Subcutaneous abdominal adipose tissue (tissue), 5 donors: ENCODE results near the gene QPRT.
"Not testable (repeated sequence)": the region's sequence is repeated elsewhere in the genome, so short reads cannot be mapped to it uniquely, and the experiment has no call there.

Source experiments
- H3K27ac ChIP-seq: one replicate; pipeline ENCODE4 v1.7.0; 2013; ENCODE audit warnings: low read depth, mild to moderate bottlenecking, inconsistent platforms, low read length, moderate library complexity
- H3K27me3 ChIP-seq, 5 donors: one replicate each; pipeline ENCODE4 v1.7.0; 2013; ENCODE audit warnings: low read length in 5 of 5, inconsistent platforms in 1 of 5; ENCODE audit not compliant: control insufficient read depth in 5 of 5, insufficient read depth in 4 of 5
- H3K36me3 ChIP-seq, 5 donors: one replicate each; pipeline ENCODE4 v1.7.0; 2013; ENCODE audit warnings: low read length in 5 of 5; ENCODE audit not compliant: control insufficient read depth in 5 of 5, insufficient read depth in 5 of 5
- H3K4me1 ChIP-seq, 5 donors: one replicate each; pipeline ENCODE4 v1.7.0; 2013; ENCODE audit warnings: low read length in 5 of 5, mild to moderate bottlenecking in 3 of 5, moderate library complexity in 1 of 5; ENCODE audit not compliant: control insufficient read depth in 5 of 5, insufficient read depth in 5 of 5
- H3K4me3 ChIP-seq, 5 donors: one replicate each; pipeline ENCODE4 v1.7.0; 2013; ENCODE audit warnings: low read length in 5 of 5, low read depth in 1 of 5
- H3K9ac ChIP-seq, 5 donors: one replicate each; pipeline ENCODE4 v1.7.0; 2013; ENCODE audit warnings: low read length in 5 of 5, mild to moderate bottlenecking in 4 of 5, moderate library complexity in 3 of 5
- H3K9me3 ChIP-seq, 5 donors: one replicate each; pipeline ENCODE4 v1.7.0; 2013; ENCODE audit warnings: low read length in 5 of 5; ENCODE audit not compliant: control insufficient read depth in 5 of 5
- donor health status: healthy.
- donor health status: healthy.
- donor health status: healthy.
- donor health status: healthy.
- donor health status: healthy.

Gene QPRT

DNA sequence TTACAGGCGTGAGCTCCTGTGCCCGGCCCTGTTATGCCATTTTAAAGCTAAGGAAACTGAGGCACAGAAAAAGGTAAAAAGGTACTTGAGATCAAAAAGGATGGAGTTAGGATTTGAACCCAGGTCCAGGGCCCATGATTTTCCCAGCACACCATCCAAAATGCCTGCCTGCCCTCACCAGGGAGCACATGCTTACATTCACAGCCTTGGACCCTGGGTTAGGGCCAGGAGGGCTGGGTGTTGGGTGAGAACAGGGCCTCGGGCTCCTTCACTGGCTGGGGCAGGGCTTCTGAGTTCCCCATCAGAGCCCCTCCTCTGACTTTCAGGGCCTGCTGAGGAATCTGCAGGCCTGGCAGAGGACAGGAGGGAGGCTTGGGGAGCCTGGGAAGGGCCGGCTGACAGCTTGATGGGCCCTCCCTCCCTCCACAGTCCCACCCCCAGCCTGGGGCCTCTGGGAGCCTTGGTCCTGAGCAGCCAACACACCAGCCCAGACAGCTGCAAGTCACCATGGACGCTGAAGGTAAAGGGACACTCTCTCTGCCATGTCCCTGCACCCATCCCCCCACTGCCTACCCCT is at the start of gene QPRT:
Gene QPRT, plus strand, starts transcription at position 490 of the 577 bp plus-strand sequence. Its CDS starts 18 bp downstream, at position 508.
- no peaks in the 10 kb centered on the region for H3K36me3 ChIP-seq
- H3K4me1 ChIP-seq, result peaks cover 0 to 19% (median 16%) of the 10 kb centered on the region in 5 donors
- peak within 1 kb of the TSS; percentile 3 to 55 (median 47) for H3K4me3 ChIP-seq
- H3K27me3 ChIP-seq, result no peaks in the 10 kb centered on the region
- H3K9ac ChIP-seq, result peak within 1 kb of the TSS in 2 of 5 donors; percentile 21 to 41
- H3K9me3 ChIP-seq, result no peaks in the 10 kb centered on the region
- no peak within 1 kb of the TSS for H3K27ac ChIP-seq

- H3K36me3 ChIP-seq, H3K4me3 ChIP-seq, H3K27me3 ChIP-seq, H3K4me1 ChIP-seq, H3K9ac ChIP-seq, H3K27ac ChIP-seq, H3K9me3 ChIP-seq: not testable (repeated sequence)
Measured at GRCh38 chr16:29629318-29629717, 49.7 kb upstream of the QPRT start.

GRCh38 chr16:29631658-29632057 is 47.3 kb upstream of the QPRT start:
- H3K4me1 ChIP-seq, H3K9me3 ChIP-seq, H3K36me3 ChIP-seq, H3K4me3 ChIP-seq, H3K27ac ChIP-seq, H3K9ac ChIP-seq, H3K27me3 ChIP-seq: not testable (repeated sequence)

- H3K36me3 ChIP-seq, H3K9ac ChIP-seq, H3K4me1 ChIP-seq, H3K9me3 ChIP-seq, H3K27ac ChIP-seq, H3K4me3 ChIP-seq, H3K27me3 ChIP-seq: not testable (repeated sequence)
Measured at GRCh38 chr16:29635902-29636301, 43.1 kb upstream of the QPRT start.

- H3K4me1 ChIP-seq, H3K36me3 ChIP-seq, H3K9me3 ChIP-seq, H3K27me3 ChIP-seq, H3K4me3 ChIP-seq, H3K27ac ChIP-seq, H3K9ac ChIP-seq: not testable (repeated sequence)
Measured at GRCh38 chr16:29636368-29636767, 42.6 kb upstream of the QPRT start.

DNA sequence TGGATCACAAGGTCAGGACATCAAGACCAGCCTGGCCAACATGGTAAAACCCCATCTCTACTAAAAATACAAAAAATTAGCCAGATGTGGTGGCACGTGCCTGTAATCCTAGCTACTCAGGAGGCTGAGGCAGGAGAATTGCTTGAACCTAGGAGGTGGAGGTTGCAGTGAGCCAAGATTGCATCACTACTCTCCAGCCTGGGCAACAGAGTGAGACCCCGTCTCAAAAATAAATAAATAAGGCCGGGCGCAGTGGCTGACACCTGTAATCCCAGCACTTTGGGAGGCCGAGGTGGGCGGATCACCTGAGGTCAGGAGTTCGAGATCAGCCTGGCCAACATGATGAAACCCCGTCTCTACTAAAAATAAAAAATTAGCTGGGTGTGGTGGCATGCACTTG is 40.2 kb upstream of the QPRT start:
- not testable (repeated sequence) for H3K9ac ChIP-seq, H3K27ac ChIP-seq, H3K36me3 ChIP-seq, H3K9me3 ChIP-seq, H3K4me3 ChIP-seq, H3K27me3 ChIP-seq, H3K4me1 ChIP-seq

DNA sequence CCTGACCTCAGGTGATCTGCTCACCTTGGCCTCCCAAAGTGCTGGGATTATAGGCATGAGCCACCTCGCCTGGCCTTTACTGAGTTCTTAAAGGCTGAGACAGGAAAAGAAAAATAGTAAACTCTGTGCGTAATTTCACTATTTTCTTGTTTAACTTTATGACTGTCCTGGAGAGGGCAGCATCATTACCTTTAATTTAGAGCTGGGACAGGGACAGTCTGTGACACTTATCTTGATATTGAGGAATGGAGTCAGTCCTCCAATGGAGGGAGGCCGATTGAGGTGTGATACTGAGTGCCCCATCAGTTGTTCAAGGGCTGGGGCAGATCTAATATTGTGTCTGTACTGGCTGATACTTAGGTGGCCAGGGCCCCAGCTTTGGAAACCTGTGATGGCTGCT is 37.4 kb upstream of the QPRT start:
- no peak overlapping the region for H3K27ac ChIP-seq
- H3K36me3 ChIP-seq, result no peaks in the 10 kb centered on the region
- H3K9ac ChIP-seq, result no peak overlapping the region
- no peaks in the 10 kb centered on the region for H3K27me3 ChIP-seq
- no peak overlapping the region for H3K4me3 ChIP-seq
- H3K4me1 ChIP-seq, result peaks cover 0 to 8% (median 0%) of the 10 kb centered on the region in 5 donors
- H3K9me3 ChIP-seq, result peaks cover 0 to 4% (median 0%) of the 10 kb centered on the region in 5 donors

DNA sequence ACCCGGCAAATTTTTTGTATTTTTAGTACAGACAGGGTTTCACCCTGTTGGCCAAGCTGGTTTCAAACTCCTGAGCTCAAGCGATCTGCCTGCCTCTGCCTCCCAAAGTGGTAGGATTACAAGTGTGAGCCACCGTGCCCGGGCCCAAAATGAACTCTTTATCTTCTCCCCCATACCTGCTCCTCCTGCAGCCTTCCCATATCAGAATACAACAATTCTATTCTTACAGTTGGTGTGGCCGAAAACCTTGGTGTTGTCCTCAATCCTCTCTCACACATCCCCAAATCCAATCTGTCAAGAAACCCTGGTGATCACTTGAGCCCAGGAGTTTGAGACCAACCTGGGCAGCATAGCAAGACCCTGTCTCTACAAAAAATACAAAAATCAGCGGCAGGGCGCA is 35.4 kb upstream of the QPRT start:
- Histone ChIP-seq H3K27ac (no peak overlapping the region), H3K9me3 (peaks cover 0 to 4% (median 0%) of the 10 kb centered on the region in 5 donors), H3K9ac (no peak overlapping the region), H3K4me1 (peaks cover 0 to 8% (median 0%) of the 10 kb centered on the region in 5 donors), H3K27me3 (no peaks in the 10 kb centered on the region), H3K4me3 (no peak overlapping the region), H3K36me3 (no peaks in the 10 kb centered on the region)

- no peak overlapping the region for H3K27ac ChIP-seq
- no peak overlapping the region for H3K9ac ChIP-seq
- H3K4me1 ChIP-seq, result peaks cover 0 to 8% (median 0%) of the 10 kb centered on the region in 5 donors
- H3K9me3 ChIP-seq, result peaks cover 0 to 4% (median 0%) of the 10 kb centered on the region in 5 donors
- no peaks in the 10 kb centered on the region for H3K36me3 ChIP-seq
- no peaks in the 10 kb centered on the region for H3K27me3 ChIP-seq
- no peak overlapping the region for H3K4me3 ChIP-seq
Measured at GRCh38 chr16:29644338-29644857, 34.6 kb upstream of the QPRT start.

GRCh38 chr16:29644973-29645693 is 33.8 kb upstream of the QPRT start:
- Histone ChIP-seq H3K36me3 (no peaks in the 10 kb centered on the region), H3K4me3 (no peak overlapping the region), H3K27ac (no peak overlapping the region), H3K9me3 (peaks cover 0 to 4% (median 0%) of the 10 kb centered on the region in 5 donors), H3K4me1 (peaks cover 0 to 8% (median 0%) of the 10 kb centered on the region in 5 donors), H3K27me3 (no peaks in the 10 kb centered on the region), H3K9ac (no peak overlapping the region)
